Measurements from ENCODE around the gene WDR4.
"Not testable (repeated sequence)": the region's sequence is repeated elsewhere in the genome, so short reads cannot be mapped to it uniquely, and the experiment has no call there.

DNA sequence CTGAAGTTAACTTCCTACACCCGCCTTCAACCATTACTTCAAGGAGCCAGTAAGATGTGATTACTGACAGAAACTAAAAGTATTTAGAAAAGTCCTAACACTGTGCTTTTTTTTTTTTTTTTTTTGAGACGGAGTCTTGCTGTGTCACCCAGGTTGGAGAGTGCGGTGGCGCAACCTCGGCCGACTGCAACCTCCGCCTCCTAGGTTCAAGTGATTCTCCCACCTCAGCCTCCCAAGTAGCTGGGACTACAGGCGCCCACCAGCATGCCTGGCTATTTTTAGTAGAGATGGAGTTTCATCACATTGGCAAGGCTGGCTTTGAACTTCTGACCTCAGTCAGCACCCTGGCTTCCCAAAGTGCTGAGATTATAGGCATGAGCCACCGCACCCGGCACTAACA lies 3.5 kb downstream of the WDR4 start:
- TF ChIP-seq, protein P1, sequence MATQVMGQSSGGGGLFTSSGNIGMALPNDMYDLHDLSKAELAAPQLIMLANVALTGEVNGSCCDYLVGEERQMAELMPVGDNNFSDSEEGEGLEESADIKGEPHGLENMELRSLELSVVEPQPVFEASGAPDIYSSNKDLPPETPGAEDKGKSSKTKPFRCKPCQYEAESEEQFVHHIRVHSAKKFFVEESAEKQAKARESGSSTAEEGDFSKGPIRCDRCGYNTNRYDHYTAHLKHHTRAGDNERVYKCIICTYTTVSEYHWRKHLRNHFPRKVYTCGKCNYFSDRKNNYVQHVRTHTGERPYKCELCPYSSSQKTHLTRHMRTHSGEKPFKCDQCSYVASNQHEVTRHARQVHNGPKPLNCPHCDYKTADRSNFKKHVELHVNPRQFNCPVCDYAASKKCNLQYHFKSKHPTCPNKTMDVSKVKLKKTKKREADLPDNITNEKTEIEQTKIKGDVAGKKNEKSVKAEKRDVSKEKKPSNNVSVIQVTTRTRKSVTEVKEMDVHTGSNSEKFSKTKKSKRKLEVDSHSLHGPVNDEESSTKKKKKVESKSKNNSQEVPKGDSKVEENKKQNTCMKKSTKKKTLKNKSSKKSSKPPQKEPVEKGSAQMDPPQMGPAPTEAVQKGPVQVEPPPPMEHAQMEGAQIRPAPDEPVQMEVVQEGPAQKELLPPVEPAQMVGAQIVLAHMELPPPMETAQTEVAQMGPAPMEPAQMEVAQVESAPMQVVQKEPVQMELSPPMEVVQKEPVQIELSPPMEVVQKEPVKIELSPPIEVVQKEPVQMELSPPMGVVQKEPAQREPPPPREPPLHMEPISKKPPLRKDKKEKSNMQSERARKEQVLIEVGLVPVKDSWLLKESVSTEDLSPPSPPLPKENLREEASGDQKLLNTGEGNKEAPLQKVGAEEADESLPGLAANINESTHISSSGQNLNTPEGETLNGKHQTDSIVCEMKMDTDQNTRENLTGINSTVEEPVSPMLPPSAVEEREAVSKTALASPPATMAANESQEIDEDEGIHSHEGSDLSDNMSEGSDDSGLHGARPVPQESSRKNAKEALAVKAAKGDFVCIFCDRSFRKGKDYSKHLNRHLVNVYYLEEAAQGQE (IDR thresholded peaks at IDR 0.05; ENCODE audit: low read depth, low read length) = not testable (repeated sequence)
- TF ChIP-seq EZH2phosphoT487 (IDR thresholded peaks at IDR 0.05; ENCODE audit: borderline replicate concordance, low read depth); POLR2AphosphoS5 (IDR thresholded peaks at IDR 0.05; ENCODE audit: low read depth, low read length); JUND (IDR thresholded peaks at IDR 0.05); NRF1 (IDR thresholded peaks at IDR 0.05; ENCODE audit: low read depth, low read length); RCOR1 (IDR thresholded peaks at IDR 0.05; ENCODE audit: low read length): not testable (repeated sequence)
- TF ChIP-seq, protein P2, sequence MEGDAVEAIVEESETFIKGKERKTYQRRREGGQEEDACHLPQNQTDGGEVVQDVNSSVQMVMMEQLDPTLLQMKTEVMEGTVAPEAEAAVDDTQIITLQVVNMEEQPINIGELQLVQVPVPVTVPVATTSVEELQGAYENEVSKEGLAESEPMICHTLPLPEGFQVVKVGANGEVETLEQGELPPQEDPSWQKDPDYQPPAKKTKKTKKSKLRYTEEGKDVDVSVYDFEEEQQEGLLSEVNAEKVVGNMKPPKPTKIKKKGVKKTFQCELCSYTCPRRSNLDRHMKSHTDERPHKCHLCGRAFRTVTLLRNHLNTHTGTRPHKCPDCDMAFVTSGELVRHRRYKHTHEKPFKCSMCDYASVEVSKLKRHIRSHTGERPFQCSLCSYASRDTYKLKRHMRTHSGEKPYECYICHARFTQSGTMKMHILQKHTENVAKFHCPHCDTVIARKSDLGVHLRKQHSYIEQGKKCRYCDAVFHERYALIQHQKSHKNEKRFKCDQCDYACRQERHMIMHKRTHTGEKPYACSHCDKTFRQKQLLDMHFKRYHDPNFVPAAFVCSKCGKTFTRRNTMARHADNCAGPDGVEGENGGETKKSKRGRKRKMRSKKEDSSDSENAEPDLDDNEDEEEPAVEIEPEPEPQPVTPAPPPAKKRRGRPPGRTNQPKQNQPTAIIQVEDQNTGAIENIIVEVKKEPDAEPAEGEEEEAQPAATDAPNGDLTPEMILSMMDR (IDR thresholded peaks at IDR 0.05) = not testable (repeated sequence)
- TF ChIP-seq, protein P3, sequence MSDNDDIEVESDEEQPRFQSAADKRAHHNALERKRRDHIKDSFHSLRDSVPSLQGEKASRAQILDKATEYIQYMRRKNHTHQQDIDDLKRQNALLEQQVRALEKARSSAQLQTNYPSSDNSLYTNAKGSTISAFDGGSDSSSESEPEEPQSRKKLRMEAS (IDR thresholded peaks at IDR 0.05; ENCODE audit: low read depth) = not testable (repeated sequence)
